Daoy (cell line): Measurements from ENCODE around the gene TMBIM1. TPM values are rescaled to one million over a fixed set of nuclear protein-coding genes. Genes with fewer than 3 reads are reported as not detected.

Experiments
- total RNA-seq: library from RNA; depleted of rRNA; stranded (reverse); fragments of >200 nt; shearing (Covaris generic); gene quantifications from 2 replicates; pipeline ENCODE4 v1.2.3, GENCODE V29; 2014; rRNA removed

Gene TMBIM1
- total RNA-seq, 1 experiment from 2014 or later, result 39.1 TPM

Other genes with a start within 250 kb of the TMBIM1 start
- not detected in 2 replicates for gene RUFY4, start 223.2 kb downstream of the TMBIM1 start, total RNA-seq
- not detected in 2 replicates for gene CXCR2, start 166.5 kb downstream of the TMBIM1 start, total RNA-seq
- gene CXCR1, start 125.5 kb downstream of the TMBIM1 start, total RNA-seq, result not detected in 2 replicates
- 293 and 345 TPM in 2 replicates for gene ARPC2, start 75.3 kb downstream of the TMBIM1 start, total RNA-seq
- gene GPBAR1, start 31.5 kb downstream of the TMBIM1 start, total RNA-seq, result not detected in 2 replicates
- gene AAMP, start 22.4 kb downstream of the TMBIM1 start, total RNA-seq, result 237 and 278 TPM in 2 replicates
- 25.0 and 36.4 TPM in 2 replicates for gene PNKD, start 22.0 kb downstream of the TMBIM1 start, total RNA-seq
- not detected in 2 replicates for gene CATIP, start 64.4 kb upstream of the TMBIM1 start, total RNA-seq
- gene SLC11A1, start 89.8 kb upstream of the TMBIM1 start, total RNA-seq, result not detected in 2 replicates
- gene CTDSP1, start 107.4 kb upstream of the TMBIM1 start, total RNA-seq, result 27.4 and 36.3 TPM in 2 replicates
- 0.06 TPM in 1 of 2 replicates, not detected in the other for gene VIL1, start 126.6 kb upstream of the TMBIM1 start, total RNA-seq